GM12891 (cell line): ENCODE results near the gene BATF.

Experiments
- DNase-seq: peaks from one replicate; pipeline ENCODE4 v3.0.0; 2011; ENCODE audit warnings: low spot score; ENCODE audit not compliant: insufficient read length
- FAIRE-seq: peaks from 2 replicates; lab custom pipeline; 2011; peaks lifted over from hg19 to GRCh38; lab: Jason Lieb, UNC
- PAX5 ChIP-seq: IDR thresholded peaks from 2 replicates; pipeline ENCODE4 v1.6.1; 2011; ENCODE audit warnings: low read length, moderate library complexity, mild to moderate bottlenecking; ENCODE audit not compliant: insufficient read depth, severe bottlenecking
- POLR2A ChIP-seq: IDR thresholded peaks from 2 replicates; pipeline ENCODE4 v1.6.1; 2011; ENCODE audit warnings: low read depth, low read length, control low read depth
- POLR2AphosphoS5 ChIP-seq: IDR thresholded peaks from 2 replicates; pipeline ENCODE4 v1.6.1; 2011; ENCODE audit warnings: low read depth, low read length, control low read depth
- POU2F2 ChIP-seq: IDR thresholded peaks from 2 replicates; pipeline ENCODE4 v1.6.1; 2011; ENCODE audit warnings: low read depth, mild to moderate bottlenecking, control low read depth, low read length, moderate library complexity
- SPI1 ChIP-seq: IDR thresholded peaks from 2 replicates; pipeline ENCODE4 v1.6.1; 2011; ENCODE audit warnings: low read depth, low read length, control low read depth
- TAF1 ChIP-seq: IDR thresholded peaks from 2 replicates; pipeline ENCODE4 v1.6.1; 2011; ENCODE audit warnings: low read depth, low read length, control low read depth

Gene BATF

DNA sequence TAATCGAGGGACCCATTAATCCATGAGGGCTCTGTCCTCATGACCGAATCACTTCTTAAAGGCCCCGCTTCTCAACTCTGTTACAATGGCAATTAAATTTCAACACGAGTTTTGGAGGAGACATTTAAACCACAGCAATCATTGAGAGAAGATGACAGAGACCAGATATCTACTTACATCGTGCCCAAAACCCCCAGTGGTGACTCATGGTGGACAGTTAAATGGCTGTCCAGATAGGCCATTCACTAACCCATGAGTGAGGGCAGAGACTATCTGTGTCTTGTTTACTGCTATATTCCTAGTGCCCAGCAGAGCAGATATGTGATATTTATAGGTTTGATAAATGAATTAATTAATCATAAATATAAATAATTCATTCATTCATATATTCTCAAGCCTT, 36.2 kb downstream of the BATF start:
- DNase-seq (no peak), FAIRE-seq (no peak)
- TF ChIP-seq TAF1 (no peak), PAX5 (no peak), POU2F2 (no peak), POLR2A (no peak), SPI1 (no peak), POLR2AphosphoS5 (no peak)

GRCh38 chr14:75559045-75559444, 36.8 kb downstream of the BATF start:
- DNase-seq (no peak), FAIRE-seq (no peak)
- TF ChIP-seq TAF1: no peak
- TF ChIP-seq POU2F2: no peak
- no peak for TF ChIP-seq PAX5
- no peak for TF ChIP-seq POLR2AphosphoS5
- no peak for TF ChIP-seq POLR2A
- no peak for TF ChIP-seq SPI1

DNA sequence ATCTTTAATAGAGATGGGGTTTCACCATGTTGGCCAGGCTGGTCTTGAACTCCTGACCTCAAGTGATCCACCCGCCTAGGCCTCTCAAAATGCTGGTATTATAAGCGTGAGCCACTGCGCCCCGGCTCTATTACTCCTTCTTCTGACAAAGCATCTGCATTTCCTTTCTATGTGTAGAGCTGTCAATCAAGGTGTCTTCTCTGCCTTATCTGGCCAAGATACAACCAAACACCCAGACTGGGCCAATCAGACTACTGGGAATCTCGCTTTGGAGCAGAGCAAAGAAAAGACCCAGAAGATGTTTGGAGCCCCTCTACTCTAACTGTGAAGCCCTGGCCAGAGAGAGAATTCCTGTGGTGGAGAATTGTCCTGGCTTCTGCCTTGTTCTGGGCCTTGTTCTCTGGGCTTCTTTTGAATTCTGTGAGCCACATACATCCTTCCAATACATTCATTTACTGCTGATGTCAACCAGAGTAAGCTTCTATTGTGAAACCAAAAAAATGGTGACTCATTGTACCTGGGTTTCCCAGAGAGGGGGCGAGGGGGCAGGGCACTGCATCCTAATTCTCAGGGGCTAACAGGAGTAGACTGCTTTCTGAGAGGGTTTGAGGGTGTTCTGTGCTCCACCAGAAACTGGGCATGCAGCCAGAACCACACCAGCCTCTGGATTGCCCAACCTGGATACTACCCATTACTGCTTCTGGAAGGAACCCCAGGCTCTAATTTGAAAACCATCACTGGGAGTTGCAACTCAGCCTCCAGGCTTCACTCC, 37.4 kb downstream of the BATF start:
- FAIRE-seq (no peak), DNase-seq (no peak)
- no peak for TF ChIP-seq POLR2AphosphoS5
- no peak for TF ChIP-seq POLR2A
- no peak for TF ChIP-seq TAF1
- TF ChIP-seq POU2F2: 0 out of 2 replicates have a peak, but pooled peaks have one; percentile 5

DNA sequence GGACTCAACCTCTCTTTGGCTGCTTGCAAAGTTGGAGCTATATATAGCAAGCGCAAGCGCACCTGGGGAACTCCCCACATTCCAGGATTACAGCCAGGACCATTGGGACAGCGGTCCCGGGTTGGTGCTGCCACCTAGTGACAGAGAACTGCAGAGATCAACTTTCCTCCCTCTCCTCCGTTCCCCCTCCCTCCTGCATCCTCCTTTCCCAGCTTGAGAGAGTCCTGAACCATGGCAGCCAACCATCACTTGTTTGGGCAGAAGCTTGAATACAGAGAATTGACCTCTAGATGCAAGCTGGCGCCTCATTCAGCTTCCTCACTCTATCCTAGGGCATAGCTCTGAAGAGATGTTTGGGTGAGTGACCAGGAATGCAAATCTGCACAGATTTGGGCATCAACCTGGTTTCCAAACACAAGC, 38.8 kb downstream of the BATF start:
- FAIRE-seq: peak; percentile 78
- TF ChIP-seq PAX5 (no peak), SPI1 (no peak), TAF1 (no peak), POLR2A (no peak), POU2F2 (no peak), POLR2AphosphoS5 (no peak)
- no peak for DNase-seq

GRCh38 chr14:75562089-75562488, 39.8 kb downstream of the BATF start:
- DNase-seq (no peak), FAIRE-seq (no peak)
- TF ChIP-seq POLR2A (no peak), POU2F2 (no peak), PAX5 (no peak), POLR2AphosphoS5 (no peak)

- DNase-seq: no peak
- no peak for FAIRE-seq
- no peak for TF ChIP-seq PAX5
- no peak for TF ChIP-seq POLR2A
- no peak for TF ChIP-seq TAF1
These were observed 40.2 kb downstream of the BATF start for GRCh38 chr14:75562489-75562888.

DNA sequence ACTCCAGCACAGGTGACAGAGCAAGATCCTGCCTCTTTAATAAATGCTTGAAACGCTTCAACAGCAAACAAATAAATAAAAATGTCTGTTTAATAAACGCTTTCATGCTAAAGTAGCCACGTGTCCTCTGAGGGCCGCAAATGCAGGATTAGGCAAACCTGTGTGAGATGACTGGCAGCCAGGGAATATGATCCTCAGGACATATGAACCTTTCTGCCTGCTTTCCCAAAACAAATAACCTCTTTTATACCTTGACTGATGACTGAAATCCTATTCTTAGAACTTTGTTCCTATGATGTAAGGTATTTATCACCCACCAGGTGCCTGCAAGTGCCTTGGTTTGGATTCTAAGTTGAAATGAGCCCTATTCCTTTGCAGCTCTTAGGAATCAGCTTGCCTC, 41.7 kb downstream of the BATF start:
- TF ChIP-seq TAF1 (no peak), POLR2A (no peak), SPI1 (no peak), PAX5 (no peak), POU2F2 (no peak), POLR2AphosphoS5 (no peak)
- no peak for DNase-seq
- no peak for FAIRE-seq

- FAIRE-seq (no peak), DNase-seq (no peak)
- no peak for TF ChIP-seq TAF1
- TF ChIP-seq POLR2AphosphoS5: no peak
- TF ChIP-seq SPI1: no peak
- TF ChIP-seq POU2F2: no peak
These were observed 42.8 kb downstream of the BATF start for GRCh38 chr14:75565056-75565455.

DNA sequence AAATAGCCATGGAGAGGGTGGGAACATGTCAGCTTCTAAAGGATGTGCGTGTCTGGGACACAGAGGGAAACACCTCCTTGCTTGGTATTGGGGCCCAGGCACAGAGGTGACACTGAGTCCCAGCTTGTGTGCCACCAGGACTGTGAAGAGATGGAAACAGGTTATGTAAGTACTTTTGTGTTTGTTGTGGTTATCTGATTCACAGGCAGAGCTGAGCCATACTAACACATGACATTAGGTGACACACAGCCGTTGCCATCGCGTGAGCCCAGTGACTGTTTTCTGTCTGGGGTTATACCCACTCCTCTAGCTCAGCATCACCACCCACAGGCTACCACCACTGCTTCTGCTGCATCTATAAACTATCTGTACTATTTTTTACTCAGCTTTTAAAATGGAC, 44.1 kb downstream of the BATF start:
- FAIRE-seq (peak; percentile 72), DNase-seq (no peak)
- TF ChIP-seq POLR2A: no peak
- no peak for TF ChIP-seq POLR2AphosphoS5
- TF ChIP-seq SPI1: no peak
- TF ChIP-seq TAF1: no peak
- TF ChIP-seq POU2F2: no peak
- TF ChIP-seq PAX5: no peak

- no peak for TF ChIP-seq POLR2AphosphoS5
- no peak for TF ChIP-seq POLR2A
- no peak for TF ChIP-seq TAF1
- TF ChIP-seq POU2F2: no peak
- no peak for TF ChIP-seq PAX5
- TF ChIP-seq SPI1: no peak
These were observed 44.5 kb downstream of the BATF start for GRCh38 chr14:75566752-75567151.

GRCh38 chr14:75568140-75568539, 45.9 kb downstream of the BATF start:
- DNase-seq (no peak), FAIRE-seq (no peak)
- TF ChIP-seq PAX5: no peak
- TF ChIP-seq POU2F2: no peak
- TF ChIP-seq POLR2A: no peak
- no peak for TF ChIP-seq TAF1
- no peak for TF ChIP-seq POLR2AphosphoS5
- TF ChIP-seq SPI1: no peak

More at GRCh38 chr14:75566752-75567151, 44.5 kb downstream of the BATF start:
- no peak for DNase-seq
- FAIRE-seq: no peak
